ENCODE measurements around the gene ENGASE.

Gene ENGASE

DNA sequence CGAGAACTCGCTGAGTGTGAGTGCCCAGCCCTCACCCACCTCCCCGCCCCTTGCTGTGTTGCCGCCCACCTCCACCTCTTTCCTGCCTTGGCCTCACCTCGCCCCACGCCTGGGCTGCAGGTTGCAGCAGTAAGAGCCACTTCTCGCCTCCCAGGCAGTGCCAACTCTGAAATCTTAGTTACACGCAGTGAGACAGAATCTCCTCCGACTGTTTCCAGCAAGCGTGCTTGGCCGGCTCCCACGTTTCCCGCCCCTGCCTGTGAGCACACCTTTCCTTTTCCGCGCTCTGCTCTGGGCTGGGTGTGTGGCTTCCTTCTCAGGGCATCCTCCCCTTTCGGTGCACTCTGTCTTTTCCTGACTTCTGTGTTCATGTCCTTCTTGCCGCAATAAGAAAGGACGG is 5.7 kb downstream of the ENGASE start:
- DNase-seq (ENCODE audit: low spot score) = no peak

DNA sequence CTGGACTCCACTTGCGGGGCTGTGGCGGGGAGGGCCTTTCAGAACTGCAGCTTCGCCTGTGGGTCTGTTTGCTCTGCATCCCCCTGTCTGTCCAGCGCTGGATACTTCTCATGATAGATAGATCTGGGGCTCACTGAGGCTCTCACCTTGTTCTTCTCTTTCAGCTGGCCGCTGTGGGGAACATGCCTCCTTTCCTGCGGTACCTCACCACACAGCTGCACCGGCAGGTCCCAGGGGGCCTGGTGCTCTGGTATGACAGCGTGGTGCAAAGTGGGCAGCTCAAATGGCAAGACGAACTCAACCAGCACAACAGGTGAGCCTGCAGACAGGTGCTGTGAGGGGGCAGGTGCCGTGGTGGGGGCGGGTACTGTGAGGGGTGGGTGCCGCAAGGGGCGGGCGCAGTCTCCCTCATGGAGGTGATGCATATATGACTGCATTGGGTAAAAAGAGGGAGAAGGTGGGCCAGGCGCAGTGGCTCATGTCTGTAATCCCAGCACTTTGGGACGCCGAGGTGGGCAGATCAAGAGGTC is 6.2 kb downstream of the ENGASE start:
- no peak for DNase-seq (ENCODE audit: low spot score)

DNA sequence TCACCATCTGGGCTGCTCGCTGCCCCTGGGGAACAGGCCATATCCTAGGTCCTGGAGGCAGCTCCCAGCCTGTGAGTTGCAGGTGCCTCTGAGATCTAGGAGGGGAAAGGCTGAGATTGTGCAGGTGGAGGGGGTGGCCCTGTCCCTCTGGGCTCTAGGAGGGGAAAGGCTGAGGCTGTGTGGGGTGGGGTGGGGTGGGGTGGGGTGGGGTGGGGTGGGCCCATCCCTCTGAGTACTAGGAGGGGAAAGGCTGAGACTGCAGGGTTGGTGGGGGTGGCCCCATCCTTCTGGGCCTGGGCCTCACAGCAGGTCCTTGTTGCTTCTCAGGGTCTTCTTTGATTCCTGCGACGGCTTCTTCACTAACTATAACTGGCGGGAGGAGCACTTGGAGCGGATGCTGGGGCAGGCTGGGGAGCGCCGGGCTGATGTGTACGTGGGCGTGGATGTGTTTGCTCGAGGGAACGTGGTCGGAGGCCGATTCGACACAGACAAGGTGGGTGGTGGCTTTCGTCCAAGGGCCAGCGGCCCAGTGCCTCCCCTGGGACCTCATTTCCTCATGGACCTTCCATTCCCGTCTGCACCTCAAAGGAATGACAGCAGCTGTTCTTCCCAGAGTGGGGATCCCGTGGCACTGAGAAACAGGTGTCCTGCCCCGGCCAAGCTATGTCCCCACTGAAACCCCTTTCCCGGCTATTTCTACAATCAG is 7.1 kb downstream of the ENGASE start:
- DNase-seq (ENCODE audit: low spot score) = no peak

DNA sequence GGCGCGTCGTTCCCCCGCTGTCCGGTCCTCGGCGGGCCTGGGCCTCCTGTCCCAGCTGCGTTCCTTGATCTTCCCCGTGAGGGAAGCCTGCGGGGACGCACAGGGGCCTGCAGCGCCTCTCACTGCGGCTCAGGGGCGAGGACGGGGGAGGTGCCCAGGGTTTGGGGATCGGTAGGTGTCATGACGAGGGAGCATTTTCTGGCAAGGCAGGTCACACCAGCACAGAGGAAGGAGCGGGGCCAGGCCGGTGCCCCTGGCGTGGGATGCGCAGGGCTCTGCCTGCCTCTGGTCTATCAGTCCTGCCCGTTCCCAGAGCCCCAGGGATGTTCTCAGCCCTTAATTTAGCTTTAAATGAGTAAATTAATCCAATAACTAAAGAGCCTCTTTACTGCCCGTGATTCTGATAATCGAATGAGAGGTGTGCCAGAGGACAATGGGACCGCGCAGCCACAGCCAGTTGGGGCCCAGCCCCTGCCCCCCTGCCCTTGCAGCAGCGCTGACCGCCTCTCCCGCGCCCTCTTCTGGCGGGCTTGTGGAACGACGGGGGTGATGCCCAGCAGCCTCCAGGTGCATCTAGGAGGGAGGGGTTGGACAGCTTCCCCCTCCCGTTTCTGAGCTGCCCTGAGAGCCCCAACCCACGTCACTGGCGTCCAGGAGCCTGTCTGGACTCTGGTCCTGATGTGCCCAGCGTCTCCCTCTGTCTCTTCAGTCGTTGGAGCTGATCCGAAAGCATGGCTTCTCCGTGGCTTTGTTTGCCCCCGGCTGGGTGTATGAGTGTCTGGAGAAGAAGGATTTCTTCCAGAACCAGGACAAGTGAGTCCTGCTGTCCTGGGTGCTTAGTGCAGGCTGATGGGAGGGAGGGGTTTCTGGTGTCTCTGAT is 7.9 kb downstream of the ENGASE start:
- peak; percentile 71 for DNase-seq (ENCODE audit: low spot score)

DNA sequence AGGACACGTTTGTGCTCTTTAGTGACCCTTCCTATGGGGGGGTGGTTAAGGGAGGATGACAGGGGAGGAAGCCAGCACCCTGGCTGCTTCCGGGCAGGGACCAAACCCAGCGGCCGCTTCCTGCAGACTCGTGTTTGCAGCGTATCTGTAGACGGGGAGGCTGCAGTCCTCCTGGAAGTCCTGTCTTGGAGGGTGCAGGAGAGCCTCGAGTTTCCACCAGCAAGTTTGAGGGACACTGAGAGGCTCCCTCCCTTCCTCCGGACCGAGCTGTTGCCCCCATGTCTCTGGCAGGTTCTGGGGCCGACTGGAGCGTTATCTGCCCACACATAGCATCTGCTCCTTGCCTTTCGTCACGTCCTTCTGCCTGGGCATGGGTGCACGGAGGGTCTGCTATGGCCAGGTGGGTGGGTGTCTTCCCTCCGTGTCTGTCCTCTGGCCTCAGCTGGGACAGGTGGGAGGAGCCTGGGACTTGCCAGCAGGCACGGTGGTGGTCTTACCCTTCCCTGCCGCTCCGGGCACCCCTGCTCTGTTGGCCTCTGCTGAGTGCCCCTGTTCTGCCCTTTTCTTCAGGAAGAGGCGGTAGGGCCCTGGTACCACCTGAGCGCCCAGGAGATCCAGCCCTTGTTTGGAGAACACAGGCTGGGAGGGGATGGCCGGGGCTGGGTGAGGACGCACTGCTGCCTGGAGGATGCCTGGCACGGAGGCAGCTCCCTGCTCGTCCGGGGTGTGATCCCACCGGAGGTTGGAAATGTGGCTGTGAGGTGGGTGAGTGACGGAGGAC is 8.8 kb downstream of the ENGASE start:
- no peak for DNase-seq (ENCODE audit: low spot score)

DNA sequence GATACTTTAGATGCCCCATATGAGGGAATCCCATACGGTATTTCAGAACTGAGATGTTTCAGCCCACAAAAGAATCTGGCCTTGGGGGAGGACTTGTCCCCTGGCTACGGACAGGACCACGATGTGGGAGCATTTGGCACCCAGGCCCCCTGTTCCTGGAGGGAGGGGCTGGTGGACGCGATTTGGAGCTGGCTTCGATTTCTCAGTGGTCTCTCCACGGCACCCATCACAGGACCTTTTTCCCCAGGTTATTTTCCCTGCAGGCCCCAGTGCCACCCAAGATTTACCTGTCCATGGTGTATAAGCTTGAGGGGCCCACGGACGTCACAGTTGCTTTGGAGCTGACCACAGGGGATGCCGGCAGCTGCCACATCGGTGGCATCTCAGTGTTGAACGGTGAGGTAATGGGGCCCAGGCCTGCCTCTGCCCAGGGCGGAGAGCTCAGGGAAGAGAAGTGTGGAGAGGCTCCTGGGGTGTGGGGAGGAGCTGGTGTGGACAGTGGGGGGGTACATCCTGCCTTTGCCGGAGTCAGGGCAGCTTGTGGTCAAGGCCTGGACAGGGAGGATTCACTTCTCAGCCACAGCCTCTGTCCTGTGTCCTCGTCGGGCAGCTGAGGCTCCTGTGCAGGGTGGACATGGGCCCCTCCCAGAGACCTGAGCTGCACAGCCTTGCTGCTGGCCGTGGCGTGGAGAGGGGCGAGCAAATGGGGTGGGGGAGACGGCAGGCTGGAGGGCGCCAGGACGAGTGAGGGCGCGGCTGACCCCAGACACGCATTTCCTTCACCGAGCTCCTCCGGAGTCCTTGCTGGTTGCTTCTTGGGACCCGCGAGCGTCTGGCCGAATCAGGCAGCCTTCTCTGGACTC is 9.9 kb downstream of the ENGASE start:
- DNase-seq (ENCODE audit: low spot score) = no peak

DNA sequence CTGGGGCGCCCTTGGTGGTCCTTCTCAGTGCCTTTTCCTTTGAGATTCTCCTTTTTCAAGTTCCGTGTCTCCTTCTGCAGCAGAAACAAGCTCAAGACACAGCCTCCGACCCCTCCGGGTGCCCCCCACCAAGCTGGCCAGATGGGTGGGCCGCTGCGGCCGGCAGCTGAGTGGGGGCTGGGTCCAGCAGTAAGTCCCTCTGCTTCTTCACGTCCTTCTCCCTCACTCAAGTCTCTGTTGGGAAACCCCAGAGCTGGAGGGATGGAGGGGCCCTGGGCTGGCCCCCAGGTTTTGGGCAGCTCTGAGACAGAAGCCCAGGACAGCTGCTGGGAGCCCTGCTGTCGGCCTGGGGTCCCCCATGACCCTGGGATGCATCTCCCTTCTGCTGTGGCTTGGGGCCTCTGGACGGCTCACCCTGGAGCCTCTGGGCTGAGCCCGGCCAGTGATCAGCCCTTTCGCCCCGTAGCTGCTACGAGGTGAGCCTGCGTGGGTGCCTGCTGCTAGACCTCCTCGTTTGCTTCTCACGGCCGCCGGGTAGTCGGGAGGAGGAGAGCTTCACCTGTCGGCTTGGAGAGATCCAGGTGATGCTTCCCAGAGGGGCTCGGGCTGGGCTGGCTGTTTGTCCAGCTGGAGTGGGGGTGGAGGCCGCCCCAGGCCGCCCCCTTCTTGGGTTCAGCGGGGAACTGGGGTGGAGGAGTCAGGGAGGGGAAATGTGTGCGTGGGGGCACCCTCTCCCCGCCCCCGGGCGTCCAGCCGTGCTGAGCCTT is 10.7 kb downstream of the ENGASE start:
- DNase-seq (ENCODE audit: low spot score) = no peak

DNA sequence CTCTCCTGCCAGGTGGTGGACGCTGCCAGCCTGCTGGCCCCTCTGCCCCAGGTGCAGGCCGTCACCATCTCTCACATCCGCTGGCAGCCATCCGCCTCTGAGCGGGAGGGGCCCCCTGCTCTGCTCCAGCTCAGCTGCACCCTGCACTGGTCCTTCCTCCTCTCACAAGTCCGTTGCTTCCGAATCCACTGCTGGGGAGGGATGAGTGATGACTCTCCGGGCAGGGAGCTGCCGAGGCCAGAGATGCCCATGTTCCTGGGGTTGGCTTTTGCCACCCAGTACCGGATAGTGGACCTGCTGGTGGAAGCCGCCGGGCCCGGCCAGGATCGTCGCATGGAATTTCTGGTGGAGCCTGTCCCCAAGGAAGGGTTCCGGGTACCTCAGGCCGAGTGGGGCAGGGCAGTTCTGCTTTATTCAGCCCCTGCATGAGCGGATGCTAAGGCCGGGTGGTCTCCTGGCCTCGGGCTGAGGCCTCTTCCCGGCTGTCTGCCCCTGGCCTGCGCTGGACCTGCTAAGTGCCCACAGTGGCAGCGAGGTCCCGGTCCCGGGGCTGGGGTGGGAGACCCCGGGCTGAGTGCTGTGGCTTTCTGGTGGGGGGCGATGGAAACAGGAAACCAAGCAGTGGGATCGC is 11.4 kb downstream of the ENGASE start:
- no peak for DNase-seq (ENCODE audit: low spot score)

DNA sequence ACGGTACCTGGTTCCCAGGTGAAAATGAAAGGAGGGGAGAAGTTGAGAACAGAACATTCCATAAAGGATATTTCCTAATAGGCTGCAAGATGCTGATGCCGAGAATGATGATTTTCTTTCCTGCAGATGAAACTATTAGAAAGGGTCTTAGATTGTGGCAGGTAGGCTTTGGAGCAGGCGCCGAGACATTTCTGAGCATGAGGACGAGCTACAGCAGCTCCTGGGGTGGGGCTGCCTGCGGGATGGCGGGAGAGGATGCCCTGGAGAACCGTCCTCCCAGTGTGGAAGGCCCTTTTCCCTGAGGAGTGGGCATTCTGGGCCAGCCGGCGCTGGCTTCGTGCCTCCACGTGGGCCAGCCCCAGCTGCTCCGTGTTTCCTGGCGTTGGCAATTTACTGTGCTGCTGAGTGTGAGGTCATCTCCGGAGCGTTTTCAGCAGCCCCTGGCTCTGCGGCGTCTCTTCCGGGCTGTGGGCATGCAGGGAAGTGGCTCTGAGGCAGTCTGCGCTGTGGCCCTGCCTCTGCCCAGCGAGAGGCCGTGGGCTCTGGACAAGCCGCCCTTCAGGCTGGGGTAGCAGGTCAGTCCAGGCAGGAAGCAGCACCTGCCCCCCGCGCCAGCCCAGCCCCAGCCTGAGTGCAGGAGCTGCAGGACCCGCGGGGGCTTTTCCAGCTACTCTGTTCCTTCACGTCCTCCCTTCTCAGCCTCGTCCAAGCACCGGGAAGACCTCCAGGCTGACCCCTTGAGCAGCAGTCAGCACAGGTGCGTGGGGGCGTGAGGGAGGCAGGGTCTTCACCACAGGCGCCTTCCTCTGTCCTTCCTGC is 12.2 kb downstream of the ENGASE start:
- DNase-seq (ENCODE audit: low spot score) = no peak

DNA sequence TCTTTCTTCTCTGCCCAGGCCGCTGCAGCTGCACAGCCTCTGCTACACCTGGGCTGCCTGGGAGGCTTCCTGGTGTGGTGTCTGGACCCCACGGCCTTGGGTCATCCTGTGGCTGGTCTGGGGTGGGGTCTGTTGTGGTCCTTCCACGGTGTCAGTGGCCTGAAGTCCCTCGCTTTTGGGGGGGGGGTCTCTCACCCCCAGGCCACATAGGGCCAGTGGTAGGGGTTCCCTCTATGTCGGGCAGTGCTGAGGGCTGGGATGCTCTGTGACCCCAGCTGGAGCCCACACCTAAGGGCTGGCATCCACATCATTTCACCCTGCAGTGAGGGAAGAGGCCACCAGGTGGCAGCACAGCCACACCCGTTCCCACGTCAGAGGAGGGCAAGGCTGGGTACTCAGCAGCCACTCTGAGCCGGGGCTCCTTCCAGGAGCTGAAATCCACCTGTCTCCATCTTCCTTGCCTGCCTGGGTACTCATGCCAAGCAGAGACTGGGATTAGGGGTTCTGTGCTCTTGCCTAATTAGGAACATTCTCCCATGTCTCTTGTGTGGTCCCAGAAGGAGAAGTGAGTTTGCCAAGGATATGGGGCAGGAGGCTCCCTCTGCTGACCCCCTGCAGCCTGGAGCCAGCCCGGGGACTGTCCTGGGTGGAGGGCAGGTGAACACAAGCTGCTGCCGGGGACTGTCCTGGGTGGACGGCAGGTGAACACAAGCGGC is 13.0 kb downstream of the ENGASE start:
- DNase-seq (ENCODE audit: low spot score) = peak; percentile 84

DNA sequence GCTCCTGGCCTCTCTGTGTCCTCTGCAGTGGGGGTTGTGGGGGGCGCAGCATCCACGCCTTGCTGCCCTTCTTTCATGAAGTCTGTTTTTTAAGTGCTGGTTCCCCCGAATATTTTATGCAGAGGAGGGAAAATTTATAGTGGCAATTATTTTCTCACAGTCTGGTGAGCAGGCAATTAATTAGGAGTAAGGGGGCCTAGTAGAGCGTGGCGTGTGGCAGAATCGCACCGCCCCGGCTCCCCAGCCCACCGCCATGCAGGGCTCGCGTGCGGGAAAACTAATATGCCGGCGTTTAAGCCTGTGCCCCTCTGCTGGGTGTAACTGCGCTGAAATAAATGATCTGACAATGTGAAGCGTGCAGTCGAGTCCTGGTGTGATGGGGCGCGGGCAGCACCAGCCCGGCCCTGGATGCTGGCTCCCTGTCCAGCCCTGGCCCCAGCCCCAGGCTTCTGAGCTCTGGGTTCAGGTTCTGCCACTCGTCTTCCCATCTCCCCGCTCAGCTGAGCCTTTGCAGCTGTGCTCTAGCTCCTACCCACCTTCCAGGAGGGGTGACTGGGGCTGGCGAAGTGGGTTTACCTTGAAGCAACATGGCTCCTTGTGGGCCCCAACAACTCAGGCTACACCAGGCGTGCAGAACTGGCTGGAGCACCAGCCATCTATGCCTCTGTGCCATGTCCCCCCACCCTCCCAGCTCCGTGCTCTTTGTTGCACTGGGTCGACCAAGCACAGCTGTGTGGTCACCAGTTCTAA is 13.8 kb downstream of the ENGASE start:
- DNase-seq (ENCODE audit: low spot score) = no peak

DNA sequence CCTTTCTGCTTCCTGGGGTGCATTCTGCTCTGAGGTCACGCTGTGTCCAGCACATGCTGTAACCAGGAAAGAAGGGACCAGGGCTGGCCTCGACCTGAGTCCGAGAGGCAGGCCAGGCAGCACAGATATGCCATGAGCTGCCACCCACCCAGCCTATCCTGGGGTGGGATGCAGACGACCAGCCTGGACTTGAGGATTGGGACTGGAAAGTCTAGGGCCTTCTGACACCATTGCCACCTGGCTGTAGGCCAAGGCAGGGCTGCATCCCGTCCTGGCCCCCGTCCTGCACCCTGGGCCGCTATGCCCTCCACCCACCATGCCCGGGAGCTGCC is 14.3 kb downstream of the ENGASE start:
- no peak for DNase-seq (ENCODE audit: low spot score)

DNA sequence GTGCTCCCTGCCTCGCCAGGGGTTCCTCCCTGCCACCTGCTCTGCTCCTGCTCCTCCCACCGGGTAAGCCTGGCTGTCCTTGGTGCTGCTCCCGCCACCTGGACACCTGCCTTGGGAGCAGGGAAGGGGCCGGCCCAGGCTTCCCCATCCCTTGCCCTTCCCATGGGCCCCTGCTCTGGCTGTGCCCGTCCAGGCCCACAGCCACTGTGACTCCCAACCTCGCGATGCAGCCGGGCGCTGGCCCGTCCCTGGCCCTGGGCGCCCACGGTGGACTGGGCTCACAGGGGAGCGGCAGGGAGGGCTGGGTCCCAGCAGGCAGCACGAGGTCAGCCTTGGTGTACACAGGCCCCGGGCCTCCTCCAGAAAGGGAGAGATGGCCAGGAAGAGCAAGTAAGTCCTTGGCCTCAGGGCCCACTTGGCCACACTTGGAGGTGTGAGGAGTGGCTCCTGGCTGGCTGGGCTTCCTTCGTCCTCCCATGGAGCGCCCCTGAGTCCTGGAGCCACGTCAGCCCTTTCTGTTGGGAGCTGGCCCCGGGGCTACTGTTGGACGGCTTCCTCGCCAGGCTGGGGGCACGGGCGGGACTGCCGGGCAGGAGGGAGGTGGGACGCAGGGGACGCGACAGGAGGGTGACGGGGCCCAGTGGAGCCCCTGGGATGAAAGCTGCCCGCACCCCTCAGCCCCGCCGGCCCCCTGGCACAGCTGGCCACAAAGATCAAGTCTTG is 15.3 kb downstream of the ENGASE start:
- no peak for DNase-seq (ENCODE audit: low spot score)

DNA sequence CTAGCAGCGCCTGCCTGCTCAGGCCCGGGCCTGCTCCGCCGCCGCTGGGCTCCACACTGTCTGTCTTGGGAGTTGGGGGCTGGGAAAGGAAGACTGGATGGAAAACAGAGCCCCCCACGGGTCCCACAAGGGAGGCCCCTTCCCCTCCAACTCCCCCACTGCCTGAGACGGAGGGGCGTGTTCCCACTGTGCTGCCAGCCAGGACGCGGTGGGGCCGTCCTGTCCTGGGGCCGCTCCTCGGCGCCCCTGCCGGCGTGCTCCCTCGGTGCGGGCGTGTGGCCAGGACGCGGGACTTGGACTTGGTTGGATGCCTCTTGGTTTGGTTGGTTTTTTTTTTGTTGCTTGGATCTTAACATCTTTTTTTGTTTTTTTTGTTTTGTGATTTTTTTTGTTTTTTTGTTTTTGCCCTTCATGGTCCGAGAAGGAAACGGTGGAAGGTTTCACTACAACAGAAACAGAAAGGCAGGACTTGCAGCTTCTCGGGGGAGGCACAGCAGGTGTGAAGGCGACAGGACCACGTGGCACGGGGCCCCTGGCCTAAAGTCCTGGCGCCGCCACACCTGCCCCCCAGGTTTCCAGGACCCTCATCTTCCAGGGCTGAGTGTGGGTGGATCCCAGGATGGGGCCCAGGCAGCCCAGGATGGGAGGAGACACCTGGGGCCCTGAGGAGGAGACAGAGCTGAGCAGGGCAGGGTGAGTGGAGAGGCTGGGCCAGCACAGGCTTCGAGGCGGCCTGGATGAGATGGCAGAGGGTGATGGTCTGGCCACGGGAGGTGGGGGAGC is 16.0 kb downstream of the ENGASE start:
- no peak for DNase-seq (ENCODE audit: low spot score)

DNA sequence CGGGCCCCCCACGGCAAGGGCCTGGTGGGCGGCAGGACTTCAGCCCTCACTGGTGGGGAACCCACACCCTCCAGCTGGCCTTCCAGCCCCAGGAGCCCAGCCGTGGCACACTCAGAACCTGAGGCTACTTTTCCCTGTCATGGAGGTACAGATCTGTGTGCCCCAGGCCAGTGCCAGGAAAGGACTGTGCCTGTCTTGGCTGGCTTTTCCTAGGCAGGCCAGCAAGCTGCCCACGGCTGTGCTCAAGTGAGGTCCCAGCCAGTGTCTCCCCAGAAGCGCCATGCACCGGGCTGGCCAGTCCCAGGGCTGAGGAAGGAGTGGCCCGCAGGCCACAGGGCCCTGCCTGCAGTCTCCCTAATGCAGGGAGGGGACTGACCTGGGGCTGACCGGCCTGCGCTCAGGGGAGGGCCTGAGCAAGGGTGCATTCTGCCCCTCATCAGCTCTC is 16.6 kb downstream of the ENGASE start:
- no peak for DNase-seq (ENCODE audit: low spot score)

DNA sequence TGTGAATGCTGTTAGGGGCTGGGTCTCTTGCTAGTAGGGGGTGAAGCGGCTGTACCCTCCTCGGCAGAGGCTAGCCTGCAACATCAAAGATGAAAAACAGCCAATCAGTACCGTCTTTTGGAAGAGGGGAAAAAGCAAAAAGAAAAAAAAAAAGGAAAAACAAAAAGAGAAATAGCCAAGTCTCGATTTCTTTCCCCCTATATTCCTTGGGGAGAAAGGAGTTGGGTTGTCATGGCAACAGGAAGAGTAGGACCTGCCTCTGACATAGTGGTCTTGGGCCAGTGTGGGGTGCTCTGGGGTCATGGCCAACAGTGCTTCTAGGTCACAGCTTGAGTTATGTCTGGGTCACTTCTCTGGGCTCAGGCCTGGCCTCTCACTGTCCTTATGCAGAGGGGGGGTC is 17.9 kb downstream of the ENGASE start:
- DNase-seq (ENCODE audit: low spot score) = no peak

DNA sequence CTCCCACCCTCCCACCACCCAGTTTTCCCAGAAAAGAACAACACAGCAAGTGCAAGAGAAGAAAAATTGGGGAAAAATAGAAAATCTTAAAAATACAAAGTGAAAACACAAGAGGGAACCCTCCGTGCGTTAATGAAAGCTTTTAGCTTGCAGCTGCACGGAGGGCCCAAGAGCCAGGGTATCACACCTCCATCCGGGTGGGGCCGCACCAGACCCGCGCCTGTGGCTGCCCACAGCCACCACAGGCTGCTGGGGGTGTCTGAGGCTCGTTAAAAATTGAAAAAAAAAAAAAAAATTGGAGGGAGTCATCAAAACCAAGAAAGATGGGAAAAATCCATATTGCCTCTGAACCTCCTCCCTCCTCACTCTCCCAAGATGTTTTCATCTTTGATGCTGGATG is 18.6 kb downstream of the ENGASE start:
- DNase-seq (ENCODE audit: low spot score) = no peak
